Adrenal gland (tissue), 12 donors: ENCODE data around the gene MARS1. TPM values are rescaled to one million over a fixed set of nuclear protein-coding genes. Genes with fewer than 3 reads are reported as not detected.

Experiments used
- DNase-seq, 7 donors: peaks; one replicate each; pipeline ENCODE4 v3.0.0-alpha.2; 2019 to 2020
- H3K27ac ChIP-seq, 5 donors: fragments of 200-600 bp; sonication (generic) in 4 of 5; 1 replicate in 3 of 5; 2 replicates in 2 of 5; pipeline versions ENCODE4 v1.5.1 to v1.8.0; 2016 to 2020; ENCODE audit warnings: mild to moderate bottlenecking in 1 of 5
- H3K27me3 ChIP-seq: fragments of 200-600 bp; 2 replicates; pipeline ENCODE4 v1.8.0; 2021
- H3K36me3 ChIP-seq, 2 donors: fragments of 200-600 bp; replicated peaks in 1 of 2; 1 replicate in 1 of 2; 2 replicates in 1 of 2; pipeline versions ENCODE4 v1.5.1 to v1.8.0; 2018 to 2022
- H3K4me1 ChIP-seq, 2 donors: fragments of 200-600 bp; replicated peaks in 1 of 2; 1 replicate in 1 of 2; 2 replicates in 1 of 2; pipeline versions ENCODE4 v1.5.1 to v1.8.0; 2018 to 2021
- H3K4me3 ChIP-seq, 4 donors: fragments of 200-600 bp; sonication (generic) in 3 of 4; one replicate each; pipeline ENCODE4 v1.5.1; 2016 to 2018
- H3K9me3 ChIP-seq, 3 donors: fragments of 200-600 bp; sonication (generic) in 1 of 3; replicated peaks in 1 of 3; 1 replicate in 2 of 3; 2 replicates in 1 of 3; pipeline versions ENCODE4 v1.5.1 to v1.8.0; 2016 to 2021
- POLR2A ChIP-seq, 2 donors: fragments of 450-650 bp; IDR thresholded peaks; one replicate each; pipeline ENCODE4 v1.6.1; 2017; ENCODE audit warnings: antibody characterized with exemption in 2 of 2, mild to moderate bottlenecking in 2 of 2, moderate library complexity in 1 of 2
- WGBS, 4 donors: extraction: QIAGEN DNeasy Blood & Tissue Kit in 2 of 4; methylation state at CpG; one replicate each; pipeline versions ENCODE4 v1.1.5 to v1.1.7; 2013 to 2017; 5-methylcytosine and 5-hydroxymethylcytosine counted together
- intact Hi-C, 2 donors: fragments of 100-400 bp; cut with DNase I; formaldehyde crosslinking; loops; one replicate each; pipeline versions ENCODE4 v1.14.1 to v1.15.0; 2022 to 2023
- polyA plus RNA-seq, 3 donors: library from polyadenylated mRNA; stranded (reverse); fragments of 200-250 nt in 2 of 3; fragments of 350-450 nt in 1 of 3; fragmentation: Illumina TruSeq in 1 of 3; extraction: RNeasy Lipid Tissue Mini Kit (QIAGEN cat#74804) in 1 of 3; gene quantifications; one replicate each; pipeline ENCODE4 v1.2.3, GENCODE V29; 2013 to 2014
- total RNA-seq, 9 donors: library from RNA; depleted of rRNA in 4 of 9; stranded (reverse); fragments of >200 nt in 4 of 9; fragments of 120-200 nt in 1 of 9; fragmentation: NEBNext Ultra II Directional in 1 of 9; extraction: Animal tissue kit (Norgen Biotek cat#: 25700) in 1 of 9; gene quantifications; one replicate each; pipeline versions ENCODE4 v1.1.0 to v1.2.4, GENCODE V29; 2013 to 2023
- TF ChIP-seq, protein P1 (sequence below), 6 experiments: fragments of 450-650 bp in 4 of 6; fragments of 200-600 bp in 2 of 6; sonication (generic) in 1 of 6; IDR thresholded peaks; 1 replicate in 5 of 6; 2 replicates in 1 of 6; pipeline versions ENCODE4 v1.5.1 to v1.8.0; 2016 to 2021; ENCODE audit warnings: antibody characterized with exemption in 6 of 6, mild to moderate bottlenecking in 2 of 6, moderate library complexity in 1 of 6
- donor health status: healthy with polysubstance abuse.
- donor health status: Bipolar disorder and iron deficiency.
- donor health status: DM: yes; HTN: yes; CAD: no.
- donor health status: DM: no; HTN: no; CAD: no.
- donor health status: DM: no; HTN: no; CAD: no.
- donor health status: DM: yes; HTN: yes; CAD: no.

The MARS1 gene
- total and polyA plus RNA-seq, 12 donors, result 38.3 to 210 (median 135) TPM

DNA sequence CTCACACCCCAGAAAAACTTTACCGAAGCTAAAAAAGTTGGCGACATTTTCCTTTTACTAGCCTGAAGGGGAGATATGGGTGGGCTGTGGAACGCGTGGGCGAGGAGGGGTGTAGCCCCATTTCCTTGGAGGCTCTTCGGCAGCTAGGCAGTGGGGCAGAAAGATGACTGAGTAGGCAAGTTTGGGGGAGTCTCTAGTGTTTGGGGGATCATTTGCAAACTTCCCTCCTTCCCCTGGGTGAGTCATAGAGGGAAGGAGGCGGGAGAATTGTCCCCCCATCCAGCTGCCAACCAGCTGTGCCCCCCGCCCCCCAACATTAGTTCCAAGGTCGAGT, 26.0 kb upstream of the MARS1 start:
- WGBS, 4 donors, result 0 to 1% (median 0%) methylated on average over 6 to 9 of the region's 9 CpGs
- Histone ChIP-seq H3K4me1 (peaks cover 16 to 29% of the 10 kb centered on the region in 2 donors), H3K27ac (peak overlapping the region in 2 of 5 donors; percentile 79 to 84), H3K27me3 (no peaks in the 10 kb centered on the region), H3K4me3 (peak overlapping the region in 3 of 4 donors; percentile 0 to 90 (median 21)), H3K36me3 (no peaks in the 10 kb centered on the region), H3K9me3 (no peaks in the 10 kb centered on the region)
- TF ChIP-seq POLR2A (IDR thresholded peaks at IDR 0.05), result no peak
- TF ChIP-seq, protein P1, sequence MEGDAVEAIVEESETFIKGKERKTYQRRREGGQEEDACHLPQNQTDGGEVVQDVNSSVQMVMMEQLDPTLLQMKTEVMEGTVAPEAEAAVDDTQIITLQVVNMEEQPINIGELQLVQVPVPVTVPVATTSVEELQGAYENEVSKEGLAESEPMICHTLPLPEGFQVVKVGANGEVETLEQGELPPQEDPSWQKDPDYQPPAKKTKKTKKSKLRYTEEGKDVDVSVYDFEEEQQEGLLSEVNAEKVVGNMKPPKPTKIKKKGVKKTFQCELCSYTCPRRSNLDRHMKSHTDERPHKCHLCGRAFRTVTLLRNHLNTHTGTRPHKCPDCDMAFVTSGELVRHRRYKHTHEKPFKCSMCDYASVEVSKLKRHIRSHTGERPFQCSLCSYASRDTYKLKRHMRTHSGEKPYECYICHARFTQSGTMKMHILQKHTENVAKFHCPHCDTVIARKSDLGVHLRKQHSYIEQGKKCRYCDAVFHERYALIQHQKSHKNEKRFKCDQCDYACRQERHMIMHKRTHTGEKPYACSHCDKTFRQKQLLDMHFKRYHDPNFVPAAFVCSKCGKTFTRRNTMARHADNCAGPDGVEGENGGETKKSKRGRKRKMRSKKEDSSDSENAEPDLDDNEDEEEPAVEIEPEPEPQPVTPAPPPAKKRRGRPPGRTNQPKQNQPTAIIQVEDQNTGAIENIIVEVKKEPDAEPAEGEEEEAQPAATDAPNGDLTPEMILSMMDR (IDR thresholded peaks at IDR 0.05), result no peak
- intact Hi-C loops, result no loop called here
- DNase-seq, result no peak

DNA sequence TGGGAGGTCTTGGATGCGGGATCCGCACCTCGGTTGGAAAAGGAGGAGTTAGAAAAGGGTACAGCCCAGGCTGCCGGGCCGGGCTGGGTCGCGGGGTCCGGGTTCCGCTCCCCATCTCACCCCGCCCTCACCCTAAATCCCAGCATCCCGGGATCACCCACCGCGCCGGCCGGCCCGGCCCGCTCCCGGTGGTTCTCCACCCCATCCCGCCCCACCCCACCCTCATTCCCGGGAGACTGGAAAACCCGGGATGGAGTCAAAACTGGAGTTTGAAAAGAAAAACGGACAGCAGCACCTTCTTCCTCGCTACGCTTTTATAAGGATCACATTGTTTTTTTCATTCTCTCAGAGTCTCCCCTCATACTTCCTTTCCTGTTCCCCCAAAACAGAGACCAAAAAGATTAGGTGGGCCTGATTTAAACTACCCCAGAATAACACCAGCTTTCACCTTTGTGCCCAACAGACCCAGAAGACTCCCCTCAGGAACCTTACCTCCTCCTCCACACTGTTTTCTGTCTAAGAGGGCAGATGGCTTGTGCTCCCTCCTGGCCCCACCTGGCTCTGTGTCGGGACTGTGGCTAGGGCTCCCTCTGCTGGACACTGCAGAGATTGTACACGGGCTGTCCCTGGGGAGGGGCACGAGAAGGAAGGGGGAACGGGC, 25.5 kb upstream of the MARS1 start:
- WGBS, 4 donors, result 0 to 1% (median 1%) methylated on average over 20 to 28 of the region's 28 CpGs
- no peaks in the 10 kb centered on the region for H3K27me3 ChIP-seq
- peak overlapping the region in 3 of 5 donors; percentile 40 to 84 (median 79) for H3K27ac ChIP-seq
- H3K9me3 ChIP-seq, result no peaks in the 10 kb centered on the region
- H3K4me1 ChIP-seq, result peaks cover 16 to 29% of the 10 kb centered on the region in 2 donors
- no peaks in the 10 kb centered on the region for H3K36me3 ChIP-seq
- DNase-seq, result peak; percentile 83 to 93 (median 87)
- intact Hi-C loops, result no loop called here
- TF ChIP-seq, protein P1 (IDR thresholded peaks at IDR 0.05), result peak; percentile 82 to 96 (median 91)
- peak; percentile 35 to 40 for TF ChIP-seq POLR2A (IDR thresholded peaks at IDR 0.05)
- H3K4me3 ChIP-seq, result peak overlapping the region in 2 of 4 donors; percentile 21 to 90

DNA sequence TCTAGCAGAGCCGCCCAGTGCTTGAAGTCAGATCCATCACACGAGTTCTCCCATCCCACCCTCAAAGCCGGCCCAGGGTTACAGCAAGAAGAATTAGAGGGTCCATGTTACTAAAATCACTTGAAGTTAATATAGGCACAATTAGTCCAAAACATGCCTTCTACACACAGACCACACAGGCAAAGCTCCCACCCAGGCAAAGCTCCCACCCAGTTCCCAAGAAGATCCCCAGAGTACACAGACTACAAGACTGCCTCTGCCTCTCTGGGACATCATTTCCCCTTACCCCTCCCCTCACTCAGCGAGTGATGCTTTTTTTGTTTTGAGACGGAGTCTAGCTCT, 25.0 kb upstream of the MARS1 start:
- peak overlapping the region in 1 of 5 donors; percentile 84 for H3K27ac ChIP-seq
- no peak for DNase-seq
- no peaks in the 10 kb centered on the region for H3K9me3 ChIP-seq
- TF ChIP-seq POLR2A (IDR thresholded peaks at IDR 0.05), result no peak
- TF ChIP-seq, protein P1 (IDR thresholded peaks at IDR 0.05), result peak in 1 of 6 experiments; percentile 2
- no peaks in the 10 kb centered on the region for H3K36me3 ChIP-seq
- intact Hi-C loops, result no loop called here
- 24 to 70% (median 30%) methylated on average over 2 to 5 of the region's 5 CpGs for WGBS, 4 donors
- no peaks in the 10 kb centered on the region for H3K27me3 ChIP-seq
- no peak overlapping the region for H3K4me3 ChIP-seq
- H3K4me1 ChIP-seq, result peaks cover 16 to 29% of the 10 kb centered on the region in 2 donors

DNA sequence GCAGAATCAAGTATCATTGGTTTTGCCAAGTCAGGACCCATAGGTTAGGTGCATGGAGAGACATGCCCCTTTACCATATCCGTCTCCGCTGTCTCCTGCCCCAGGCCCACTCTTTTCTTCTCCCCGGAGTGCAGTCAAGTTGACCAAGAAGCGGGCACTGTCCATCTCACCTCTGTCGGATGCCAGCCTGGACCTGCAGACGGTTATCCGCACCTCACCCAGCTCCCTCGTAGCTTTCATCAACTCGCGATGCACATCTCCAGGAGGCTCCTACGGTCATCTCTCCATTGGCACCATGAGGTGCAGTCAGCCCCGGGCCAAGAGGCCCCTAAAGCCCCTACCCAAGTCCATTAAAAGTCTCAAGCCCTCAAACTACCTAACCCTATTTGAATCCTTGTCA, 23.3 kb upstream of the MARS1 start:
- Histone ChIP-seq H3K36me3 (no peaks in the 10 kb centered on the region), H3K27me3 (no peaks in the 10 kb centered on the region), H3K27ac (no peak overlapping the region), H3K4me3 (no peak overlapping the region), H3K4me1 (peaks cover 16 to 22% of the 10 kb centered on the region in 2 donors), H3K9me3 (no peaks in the 10 kb centered on the region)
- DNase-seq, result no peak
- intact Hi-C loops, result no loop called here
- no peak for TF ChIP-seq POLR2A (IDR thresholded peaks at IDR 0.05)
- WGBS, 4 donors, result 88 to 95% (median 93%) methylated on average over 12 of the region's 12 CpGs
